Measurements from ENCODE around the gene IGSF21.

The IGSF21 gene

DNA sequence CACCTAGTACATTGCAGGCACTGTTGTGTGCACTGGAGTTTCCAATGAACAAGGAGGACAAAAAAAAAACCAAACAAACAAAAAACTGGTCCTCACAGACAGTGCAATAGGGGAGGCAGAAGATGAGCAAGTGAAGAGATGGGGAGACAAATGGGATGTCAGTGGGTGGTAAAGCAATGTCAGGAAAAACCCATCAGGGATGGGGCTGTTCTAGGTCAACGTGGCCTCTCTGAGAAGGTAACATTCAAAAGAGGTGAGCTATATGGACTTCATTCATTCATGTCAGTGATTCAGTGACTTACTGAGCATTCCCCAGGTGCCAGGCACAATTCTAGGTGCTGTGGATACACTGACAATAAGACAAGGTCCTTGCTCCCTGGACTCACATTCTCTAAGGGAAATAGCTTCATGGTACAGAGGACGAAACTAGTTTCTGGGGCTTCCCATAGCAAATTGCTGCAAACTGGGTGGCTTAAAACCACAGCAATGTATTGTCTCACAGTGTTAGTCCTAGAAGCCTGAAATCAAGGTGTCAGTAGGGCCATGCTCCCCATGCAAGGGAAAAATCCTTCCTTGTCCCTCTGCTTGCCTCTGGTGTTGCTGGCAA lies 232.7 kb downstream of the IGSF21 start:
- TF ChIP-seq PAX5 (IDR thresholded peaks at IDR 0.05; ENCODE audit: insufficient read depth, low read length, severe bottlenecking) (no peak), POLR2A (IDR thresholded peaks at IDR 0.05; ENCODE audit: low read depth, low read length) (no peak), POLR2AphosphoS5 (IDR thresholded peaks at IDR 0.05; ENCODE audit: low read depth, low read length) (no peak), POU2F2 (IDR thresholded peaks at IDR 0.05; ENCODE audit: low read depth, low read length) (no peak), SPI1 (IDR thresholded peaks at IDR 0.05; ENCODE audit: low read depth, low read length) (no peak), TAF1 (IDR thresholded peaks at IDR 0.05; ENCODE audit: low read depth, low read length) (no peak)
- FAIRE-seq: no peak
- DNase-seq (ENCODE audit: insufficient read length, low spot score): no peak

DNA sequence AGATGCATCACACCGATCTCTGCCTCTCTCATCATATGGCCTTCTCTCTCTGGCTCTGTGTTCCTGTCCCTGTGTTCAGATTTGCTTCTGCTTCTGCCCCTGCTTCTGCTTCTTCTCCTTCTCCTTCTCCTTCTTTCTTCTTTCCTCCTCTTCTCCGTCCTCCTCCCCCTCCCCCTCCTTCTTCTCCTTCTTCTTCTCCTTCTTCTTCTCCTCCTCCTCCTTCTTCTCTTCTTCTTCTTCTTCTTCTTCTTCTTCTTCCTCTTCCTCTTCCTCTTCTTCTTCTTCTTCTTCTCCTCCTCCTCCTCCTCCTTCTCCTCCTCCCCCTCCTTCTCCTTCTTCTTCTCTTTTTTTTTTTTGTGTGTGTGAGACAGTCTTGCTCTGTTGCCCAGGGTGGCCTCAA lies 233.2 kb downstream of the IGSF21 start:
- FAIRE-seq (no peak), DNase-seq (ENCODE audit: insufficient read length, low spot score) (no peak)
- TF ChIP-seq TAF1 (IDR thresholded peaks at IDR 0.05; ENCODE audit: low read depth, low read length): no peak
- no peak for TF ChIP-seq SPI1 (IDR thresholded peaks at IDR 0.05; ENCODE audit: low read depth, low read length)
- no peak for TF ChIP-seq POLR2AphosphoS5 (IDR thresholded peaks at IDR 0.05; ENCODE audit: low read depth, low read length)
- no peak for TF ChIP-seq POU2F2 (IDR thresholded peaks at IDR 0.05; ENCODE audit: low read depth, low read length)
- no peak for TF ChIP-seq POLR2A (IDR thresholded peaks at IDR 0.05; ENCODE audit: low read depth, low read length)
- no peak for TF ChIP-seq PAX5 (IDR thresholded peaks at IDR 0.05; ENCODE audit: insufficient read depth, low read length, severe bottlenecking)

DNA sequence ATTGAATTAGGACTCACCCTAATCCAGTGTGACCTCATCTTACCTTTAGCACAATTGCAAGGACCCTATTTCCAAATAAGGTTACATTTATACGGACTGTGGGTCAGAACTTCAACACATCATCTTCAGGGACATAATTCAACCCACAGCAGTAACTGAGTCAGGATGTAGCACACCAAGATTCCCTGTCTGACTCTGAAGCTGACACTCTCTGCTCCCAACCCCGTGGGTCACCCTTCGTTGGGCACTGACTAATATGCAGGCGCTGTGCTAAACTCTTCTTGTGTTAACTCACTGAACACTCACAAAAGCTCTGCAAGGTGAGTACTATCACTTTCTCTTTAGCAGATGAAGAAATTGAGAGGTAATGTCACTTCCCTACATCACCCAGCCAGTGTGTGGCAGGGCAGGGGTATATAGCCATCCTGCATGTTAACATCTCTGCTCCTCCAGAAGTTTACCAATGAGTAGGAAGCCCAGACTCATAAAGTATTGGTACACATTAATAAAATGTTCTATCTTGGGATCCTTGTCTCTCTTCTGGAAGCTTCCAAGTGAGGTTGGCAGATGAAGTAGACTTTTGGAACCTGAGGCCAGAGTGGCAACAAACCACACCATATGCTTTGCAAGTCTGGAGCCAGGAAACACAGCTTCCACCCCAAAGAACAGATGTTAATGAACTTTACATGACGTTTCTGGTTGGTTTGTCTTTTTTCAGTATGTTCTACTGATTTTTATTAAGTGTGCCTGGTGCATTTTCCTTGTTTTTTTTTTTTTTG lies 233.9 kb downstream of the IGSF21 start:
- TF ChIP-seq POLR2AphosphoS5 (IDR thresholded peaks at IDR 0.05; ENCODE audit: low read depth, low read length): no peak
- no peak for TF ChIP-seq POLR2A (IDR thresholded peaks at IDR 0.05; ENCODE audit: low read depth, low read length)
- TF ChIP-seq PAX5 (IDR thresholded peaks at IDR 0.05; ENCODE audit: insufficient read depth, low read length, severe bottlenecking): no peak
- no peak for TF ChIP-seq POU2F2 (IDR thresholded peaks at IDR 0.05; ENCODE audit: low read depth, low read length)
- no peak for TF ChIP-seq TAF1 (IDR thresholded peaks at IDR 0.05; ENCODE audit: low read depth, low read length)
- no peak for TF ChIP-seq SPI1 (IDR thresholded peaks at IDR 0.05; ENCODE audit: low read depth, low read length)
- FAIRE-seq (no peak), DNase-seq (ENCODE audit: insufficient read length, low spot score) (no peak)

DNA sequence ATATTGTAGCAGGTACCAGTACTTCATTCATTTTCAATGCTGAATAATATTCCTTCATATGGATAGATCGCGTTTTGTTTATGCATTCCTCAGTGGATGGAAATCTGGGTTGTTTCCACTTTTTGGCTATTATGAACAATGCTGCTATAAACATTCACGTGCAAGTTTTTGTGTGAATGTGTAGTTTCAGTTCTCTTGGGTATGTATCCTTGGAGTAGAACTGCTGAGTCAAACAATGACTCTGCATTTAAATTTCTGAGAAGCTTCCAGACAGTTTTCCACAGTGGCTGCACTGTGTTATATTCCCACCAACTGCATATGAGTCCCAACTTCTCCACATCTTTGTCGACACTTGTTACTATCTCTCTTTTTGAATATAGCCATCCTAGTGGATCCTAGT lies 235.1 kb downstream of the IGSF21 start:
- no peak for TF ChIP-seq POU2F2 (IDR thresholded peaks at IDR 0.05; ENCODE audit: low read depth, low read length)
- TF ChIP-seq TAF1 (IDR thresholded peaks at IDR 0.05; ENCODE audit: low read depth, low read length): no peak
- TF ChIP-seq SPI1 (IDR thresholded peaks at IDR 0.05; ENCODE audit: low read depth, low read length): no peak
- TF ChIP-seq PAX5 (IDR thresholded peaks at IDR 0.05; ENCODE audit: insufficient read depth, low read length, severe bottlenecking): no peak
- no peak for TF ChIP-seq POLR2A (IDR thresholded peaks at IDR 0.05; ENCODE audit: low read depth, low read length)
- no peak for TF ChIP-seq POLR2AphosphoS5 (IDR thresholded peaks at IDR 0.05; ENCODE audit: low read depth, low read length)
- DNase-seq (ENCODE audit: insufficient read length, low spot score) (no peak), FAIRE-seq (no peak)

DNA sequence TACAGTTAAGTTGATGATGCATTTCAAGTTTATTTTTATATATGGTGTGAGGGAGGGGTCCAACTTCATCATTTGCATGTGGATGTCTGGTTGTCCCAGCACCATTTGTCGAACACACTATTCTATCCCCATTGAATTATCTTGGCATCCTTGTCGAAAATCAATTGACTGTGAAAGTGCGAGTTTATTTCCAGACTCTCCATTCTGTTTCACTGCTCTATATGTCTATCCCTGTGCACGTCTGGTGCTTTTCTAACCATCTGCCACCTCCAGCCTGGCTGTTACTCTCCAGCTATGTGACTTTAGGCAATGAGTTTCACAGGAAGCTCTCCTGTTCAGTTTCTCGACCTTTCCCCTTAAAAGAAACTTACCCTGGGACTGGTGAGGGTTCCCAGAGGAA lies 236.0 kb downstream of the IGSF21 start:
- FAIRE-seq (no peak), DNase-seq (ENCODE audit: insufficient read length, low spot score) (no peak)
- no peak for TF ChIP-seq SPI1 (IDR thresholded peaks at IDR 0.05; ENCODE audit: low read depth, low read length)
- TF ChIP-seq PAX5 (IDR thresholded peaks at IDR 0.05; ENCODE audit: insufficient read depth, low read length, severe bottlenecking): no peak
- TF ChIP-seq POU2F2 (IDR thresholded peaks at IDR 0.05; ENCODE audit: low read depth, low read length): no peak
- no peak for TF ChIP-seq POLR2A (IDR thresholded peaks at IDR 0.05; ENCODE audit: low read depth, low read length)
- no peak for TF ChIP-seq TAF1 (IDR thresholded peaks at IDR 0.05; ENCODE audit: low read depth, low read length)
- no peak for TF ChIP-seq POLR2AphosphoS5 (IDR thresholded peaks at IDR 0.05; ENCODE audit: low read depth, low read length)

DNA sequence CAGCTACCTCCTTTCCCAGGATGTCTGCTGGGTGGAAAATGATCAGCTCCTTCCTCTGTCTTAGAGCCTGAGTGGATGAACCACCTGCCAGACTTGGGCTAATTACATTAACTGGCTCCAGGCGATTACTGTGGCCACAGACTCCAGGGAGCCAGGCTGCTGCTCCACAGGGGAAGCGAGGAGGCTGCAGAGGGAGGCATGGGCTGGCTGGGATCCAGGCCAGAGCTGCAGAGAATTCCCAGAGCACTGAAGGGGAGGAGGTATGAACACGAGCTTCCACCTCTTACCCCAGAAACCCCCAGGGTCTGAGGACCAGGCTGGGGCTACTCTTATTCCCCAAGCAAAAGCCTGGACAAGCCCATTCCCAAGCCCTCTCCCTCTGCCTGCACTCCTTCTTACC lies 237.2 kb downstream of the IGSF21 start:
- FAIRE-seq: no peak
- no peak for TF ChIP-seq POLR2AphosphoS5 (IDR thresholded peaks at IDR 0.05; ENCODE audit: low read depth, low read length)
- no peak for TF ChIP-seq PAX5 (IDR thresholded peaks at IDR 0.05; ENCODE audit: insufficient read depth, low read length, severe bottlenecking)
- no peak for TF ChIP-seq POLR2A (IDR thresholded peaks at IDR 0.05; ENCODE audit: low read depth, low read length)
- TF ChIP-seq TAF1 (IDR thresholded peaks at IDR 0.05; ENCODE audit: low read depth, low read length): no peak
- no peak for TF ChIP-seq SPI1 (IDR thresholded peaks at IDR 0.05; ENCODE audit: low read depth, low read length)
- no peak for TF ChIP-seq POU2F2 (IDR thresholded peaks at IDR 0.05; ENCODE audit: low read depth, low read length)
- DNase-seq (ENCODE audit: insufficient read length, low spot score): no peak

DNA sequence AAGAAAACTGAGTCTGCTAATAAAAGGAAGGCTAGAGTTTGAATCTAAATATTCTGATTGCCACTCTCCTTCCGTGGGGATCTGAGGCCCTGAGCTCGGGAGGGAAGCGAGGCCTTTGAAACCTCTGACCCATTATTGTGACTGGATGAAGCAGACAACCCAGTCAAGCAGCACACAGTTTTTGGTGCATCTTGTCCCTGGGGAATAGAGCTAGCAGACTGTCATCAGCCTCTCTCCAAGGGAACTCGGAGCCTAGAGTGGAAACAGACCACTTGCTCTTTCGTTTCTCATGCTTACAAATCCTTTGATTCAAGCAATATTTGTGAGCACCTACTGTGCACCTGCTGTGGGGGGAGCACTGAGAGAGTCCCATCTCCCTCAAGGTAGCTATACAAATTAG lies 240.0 kb downstream of the IGSF21 start:
- no peak for FAIRE-seq
- TF ChIP-seq SPI1 (IDR thresholded peaks at IDR 0.05; ENCODE audit: low read depth, low read length): no peak
- no peak for TF ChIP-seq POLR2A (IDR thresholded peaks at IDR 0.05; ENCODE audit: low read depth, low read length)
- TF ChIP-seq TAF1 (IDR thresholded peaks at IDR 0.05; ENCODE audit: low read depth, low read length): no peak
- TF ChIP-seq POU2F2 (IDR thresholded peaks at IDR 0.05; ENCODE audit: low read depth, low read length): no peak
- no peak for TF ChIP-seq PAX5 (IDR thresholded peaks at IDR 0.05; ENCODE audit: insufficient read depth, low read length, severe bottlenecking)
- TF ChIP-seq POLR2AphosphoS5 (IDR thresholded peaks at IDR 0.05; ENCODE audit: low read depth, low read length): no peak
- DNase-seq (ENCODE audit: insufficient read length, low spot score): no peak

DNA sequence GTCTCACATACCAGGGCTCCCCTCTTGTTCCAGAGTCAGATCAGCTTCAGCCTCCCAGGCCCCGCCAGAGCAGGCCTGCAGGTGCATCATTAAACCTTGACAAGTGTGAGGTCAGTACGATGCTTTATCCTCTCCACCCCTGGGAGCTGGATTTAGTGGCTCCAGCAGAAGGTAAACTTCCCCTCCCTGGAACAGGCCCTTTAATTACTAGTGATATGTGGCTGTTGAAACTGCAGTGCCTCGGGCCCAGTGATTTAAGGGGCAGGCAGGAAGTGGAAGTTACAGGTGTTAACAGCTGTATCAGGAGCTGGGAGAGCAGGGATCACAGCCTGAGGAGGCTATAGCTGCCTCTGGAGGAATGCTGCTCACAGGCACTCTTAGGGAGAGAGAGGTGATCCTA lies 240.8 kb downstream of the IGSF21 start:
- TF ChIP-seq POU2F2 (IDR thresholded peaks at IDR 0.05; ENCODE audit: low read depth, low read length) (no peak), PAX5 (IDR thresholded peaks at IDR 0.05; ENCODE audit: insufficient read depth, low read length, severe bottlenecking) (no peak), TAF1 (IDR thresholded peaks at IDR 0.05; ENCODE audit: low read depth, low read length) (no peak)
- FAIRE-seq (no peak), DNase-seq (ENCODE audit: insufficient read length, low spot score) (no peak)

DNA sequence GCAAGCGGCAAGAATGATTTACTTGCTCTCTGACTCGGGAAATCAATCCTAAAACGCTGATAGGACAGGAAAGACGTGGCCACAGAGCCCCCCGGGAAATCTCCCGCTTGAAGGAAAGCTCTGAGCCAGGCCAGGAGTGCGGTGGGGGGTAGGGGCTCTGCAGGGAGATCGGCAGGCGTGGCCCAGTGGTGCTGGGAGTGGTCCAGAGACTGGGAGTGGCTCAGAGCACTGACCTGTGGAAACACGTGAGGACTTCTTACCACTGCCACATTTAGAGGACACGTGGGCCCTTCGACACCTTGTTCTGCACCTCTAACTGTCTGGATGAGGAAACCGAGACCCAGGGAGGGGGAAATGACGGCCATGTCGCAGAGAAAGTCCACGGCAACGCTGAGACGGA lies 243.1 kb downstream of the IGSF21 start:
- TF ChIP-seq PAX5 (IDR thresholded peaks at IDR 0.05; ENCODE audit: insufficient read depth, low read length, severe bottlenecking) (no peak), TAF1 (IDR thresholded peaks at IDR 0.05; ENCODE audit: low read depth, low read length) (no peak)
- DNase-seq (ENCODE audit: insufficient read length, low spot score) (no peak), FAIRE-seq (no peak)

DNA sequence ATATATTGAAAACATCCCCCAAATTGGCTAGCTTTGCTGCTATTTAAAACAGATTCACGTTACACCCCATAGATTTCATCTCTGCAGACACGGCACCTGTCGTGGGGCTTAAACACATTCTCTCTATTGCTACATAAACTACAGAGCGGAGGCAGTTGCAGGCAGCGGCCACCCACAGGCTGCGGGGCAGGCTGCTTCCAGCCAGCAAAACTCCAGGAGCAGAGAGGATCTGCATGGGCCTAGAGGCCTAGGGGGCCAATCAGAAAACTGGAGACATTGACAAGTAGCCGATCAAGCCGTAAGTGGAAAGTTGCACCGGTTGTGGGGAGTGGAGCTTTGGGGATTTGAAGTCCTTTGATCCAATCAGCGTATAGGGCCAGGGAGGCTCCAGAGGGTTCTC lies 244.1 kb downstream of the IGSF21 start:
- DNase-seq (ENCODE audit: insufficient read length, low spot score) (no peak), FAIRE-seq (no peak)
- no peak for TF ChIP-seq PAX5 (IDR thresholded peaks at IDR 0.05; ENCODE audit: insufficient read depth, low read length, severe bottlenecking)
- TF ChIP-seq SPI1 (IDR thresholded peaks at IDR 0.05; ENCODE audit: low read depth, low read length): no peak
- TF ChIP-seq POLR2A (IDR thresholded peaks at IDR 0.05; ENCODE audit: low read depth, low read length): no peak
- TF ChIP-seq TAF1 (IDR thresholded peaks at IDR 0.05; ENCODE audit: low read depth, low read length): no peak
- TF ChIP-seq POLR2AphosphoS5 (IDR thresholded peaks at IDR 0.05; ENCODE audit: low read depth, low read length): no peak
- TF ChIP-seq POU2F2 (IDR thresholded peaks at IDR 0.05; ENCODE audit: low read depth, low read length): no peak

All from GM12891 (cell line).